G401.6 (cell line): ENCODE results near the gene HNRNPUL1.
A peak's percentile ranks its signal among the peaks of the same experiment; 100 is the strongest.
"Not testable (repeated sequence)": the region's sequence is repeated elsewhere in the genome, so short reads cannot be mapped to it uniquely, and the experiment has no call there.

Source experiments
- FAIRE-seq: peaks from 2 replicates; lab custom pipeline; 2012; peaks lifted over from hg19 to GRCh38; lab: Jason Lieb, UNC

HNRNPUL1 gene

GRCh38 chr19:41278478-41278877 is 14.3 kb downstream of the HNRNPUL1 start:
- FAIRE-seq = no peak

- no peak for FAIRE-seq
Observed at GRCh38 chr19:41288673-41289530, 24.7 kb downstream of the HNRNPUL1 start.

GRCh38 chr19:41289814-41290213 is 25.6 kb downstream of the HNRNPUL1 start:
- not testable (repeated sequence) for FAIRE-seq

GRCh38 chr19:41294393-41294792 is 30.2 kb downstream of the HNRNPUL1 start:
- FAIRE-seq = no peak

- FAIRE-seq = no peak
Observed at GRCh38 chr19:41295499-41295898, 31.3 kb downstream of the HNRNPUL1 start.

- no peak for FAIRE-seq
Observed at GRCh38 chr19:41296433-41296871, 32.3 kb downstream of the HNRNPUL1 start.

GRCh38 chr19:41297628-41298347 is 33.6 kb downstream of the HNRNPUL1 start:
- no peak for FAIRE-seq

- no peak for FAIRE-seq
Observed at GRCh38 chr19:41298348-41298964, 34.3 kb downstream of the HNRNPUL1 start.

DNA sequence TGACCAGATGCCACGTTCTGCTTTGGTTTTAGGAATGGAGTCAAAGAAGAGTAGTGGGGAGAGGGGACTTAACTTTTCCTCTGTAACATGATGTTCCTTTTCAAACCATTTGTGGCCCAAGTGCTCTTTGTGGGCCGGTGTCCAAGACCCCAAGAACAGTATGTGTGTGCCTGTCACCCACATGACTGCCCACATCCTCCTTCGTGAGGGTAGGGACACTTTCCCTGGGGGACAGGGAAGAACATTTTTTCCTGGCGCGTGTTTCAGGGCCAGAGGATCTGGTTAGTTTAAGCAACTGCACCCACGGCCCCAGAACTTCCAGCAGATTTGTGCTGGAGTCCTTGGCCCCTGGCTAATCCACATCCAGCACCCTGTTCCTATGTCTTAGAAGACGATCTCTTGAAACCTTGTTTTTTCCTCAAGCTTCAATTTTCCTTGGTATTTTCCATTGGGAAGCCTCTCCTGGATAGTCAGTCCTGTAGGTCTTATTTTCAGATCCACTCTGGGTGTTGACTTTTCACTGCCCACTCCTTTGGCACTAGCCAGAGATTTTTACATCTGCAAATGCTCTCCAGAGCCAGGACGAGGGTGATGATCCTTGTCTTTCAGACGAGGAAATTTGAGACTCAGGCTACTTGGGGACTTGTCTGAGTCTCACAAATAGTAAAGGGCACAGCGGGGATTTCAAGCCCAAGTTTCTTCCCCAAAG is 35.0 kb downstream of the HNRNPUL1 start:
- no peak for FAIRE-seq

DNA sequence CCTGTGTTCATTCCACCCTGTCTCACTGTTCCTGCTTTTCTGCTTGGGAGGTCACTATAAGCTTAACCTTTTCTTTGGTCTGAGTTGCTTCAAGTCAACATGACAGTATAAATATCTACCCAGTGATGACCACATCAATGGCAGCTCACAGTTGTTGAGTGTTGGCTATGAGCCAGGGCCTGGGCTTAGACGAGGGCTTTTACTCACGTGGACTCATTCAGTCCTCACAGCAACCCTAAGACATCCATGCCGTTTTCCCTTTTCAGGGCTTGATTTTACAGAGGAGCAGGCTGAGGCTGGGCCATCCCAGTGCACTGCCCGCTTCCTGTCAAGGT is 35.5 kb downstream of the HNRNPUL1 start:
- FAIRE-seq = no peak

DNA sequence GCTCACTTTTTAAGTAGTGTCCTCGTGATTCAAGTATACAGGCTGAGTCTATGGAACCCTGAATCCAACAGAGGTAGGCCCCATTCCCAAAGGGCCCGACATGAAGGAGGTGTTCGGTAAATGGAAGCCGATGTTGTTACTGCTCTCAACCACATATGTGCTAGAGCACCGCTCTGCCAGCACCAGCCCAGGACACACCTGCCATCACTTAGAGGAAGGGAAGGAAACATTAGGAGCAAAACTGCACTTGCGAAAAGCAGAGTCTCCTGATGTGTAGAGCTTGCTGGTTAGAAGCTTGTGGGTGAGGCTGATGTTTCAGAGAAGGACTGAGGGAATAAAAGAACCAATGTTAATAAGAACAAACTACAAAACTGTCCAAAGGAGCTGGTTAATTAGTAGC is 36.4 kb downstream of the HNRNPUL1 start:
- FAIRE-seq = no peak

DNA sequence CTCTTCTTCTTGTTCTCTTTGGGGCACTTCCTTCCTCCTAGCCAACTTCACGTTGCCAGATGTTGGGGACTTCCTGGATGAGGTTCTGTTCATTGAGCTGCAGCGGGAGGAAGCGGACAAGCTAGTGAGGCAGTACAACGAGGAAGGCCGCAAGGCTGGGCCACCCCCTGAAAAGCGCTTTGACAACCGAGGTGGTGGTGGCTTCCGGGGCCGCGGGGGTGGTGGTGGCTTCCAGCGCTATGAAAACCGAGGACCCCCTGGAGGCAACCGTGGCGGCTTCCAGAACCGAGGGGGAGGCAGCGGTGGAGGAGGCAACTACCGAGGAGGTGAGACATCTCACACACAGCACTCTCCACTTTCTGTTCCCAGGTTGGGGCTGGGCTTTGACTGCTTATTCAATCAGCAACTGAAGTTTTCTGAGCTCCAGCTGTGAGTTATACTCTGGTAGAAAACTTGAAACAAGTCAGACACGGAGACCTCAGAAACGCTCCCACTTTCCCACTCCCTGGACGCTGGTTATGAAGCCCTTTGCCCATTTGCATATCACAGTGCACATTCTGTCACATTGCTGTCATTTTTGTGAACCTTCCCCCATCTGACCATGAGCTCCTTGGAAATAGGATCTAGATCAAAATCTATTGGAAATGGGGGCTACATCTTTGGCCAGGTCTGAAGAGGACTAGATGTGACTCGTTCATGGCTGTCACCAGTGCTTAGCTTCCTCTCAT is 38.6 kb downstream of the HNRNPUL1 start:
- FAIRE-seq = no peak

DNA sequence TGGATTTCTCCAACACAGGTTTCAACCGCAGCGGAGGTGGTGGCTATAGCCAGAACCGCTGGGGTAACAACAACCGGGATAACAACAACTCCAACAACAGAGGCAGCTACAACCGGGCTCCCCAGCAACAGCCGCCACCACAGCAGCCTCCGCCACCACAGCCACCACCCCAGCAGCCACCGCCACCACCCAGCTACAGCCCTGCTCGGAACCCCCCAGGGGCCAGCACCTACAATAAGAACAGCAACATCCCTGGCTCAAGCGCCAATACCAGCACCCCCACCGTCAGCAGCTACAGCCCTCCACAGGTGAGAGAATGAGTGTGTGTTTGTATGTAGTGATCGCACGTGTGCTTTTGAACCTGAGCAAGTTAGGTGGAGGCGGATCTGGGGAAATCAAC is 39.8 kb downstream of the HNRNPUL1 start:
- no peak for FAIRE-seq

- FAIRE-seq = no peak
Observed at GRCh38 chr19:41304706-41305483, 40.7 kb downstream of the HNRNPUL1 start.

- no peak for FAIRE-seq
Observed at GRCh38 chr19:41305927-41306793, 42.0 kb downstream of the HNRNPUL1 start.

DNA sequence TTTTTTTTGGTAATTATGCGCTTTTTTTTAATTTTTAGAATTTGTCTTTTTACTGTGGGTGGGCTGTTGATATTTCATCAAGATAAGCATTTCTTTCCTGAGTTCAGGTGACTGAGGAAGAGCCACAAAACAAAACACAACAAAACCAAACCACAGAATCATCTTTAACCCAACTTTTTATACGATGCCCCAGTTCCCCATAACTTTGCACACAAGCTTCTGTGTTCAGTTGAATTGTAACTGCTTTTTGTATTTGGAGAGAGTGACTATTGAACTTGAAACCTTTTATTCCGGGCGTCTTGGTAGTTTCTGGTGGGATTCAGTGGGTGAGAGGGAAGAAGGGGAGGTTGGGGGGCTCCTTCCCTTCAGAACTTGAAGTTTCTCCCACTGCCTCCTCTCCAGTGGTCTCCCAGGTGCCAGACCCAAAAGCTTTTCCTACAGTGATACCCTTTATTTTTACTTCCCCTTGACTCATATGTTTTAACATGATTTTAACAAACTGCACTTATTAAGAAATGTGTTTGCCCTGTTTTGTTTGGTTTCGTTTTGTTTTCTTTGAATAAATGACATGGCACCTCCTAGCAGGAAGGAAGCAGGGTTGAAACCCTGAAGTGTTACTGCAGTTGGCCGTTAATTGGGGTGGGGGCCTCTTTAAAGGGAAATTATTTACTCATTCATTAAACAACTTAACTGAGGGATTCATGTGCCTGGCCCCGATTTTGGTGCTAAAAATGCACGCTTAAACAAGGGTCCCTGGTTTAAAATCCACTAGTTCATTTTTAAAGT is 43.1 kb downstream of the HNRNPUL1 start:
- FAIRE-seq = no peak

DNA sequence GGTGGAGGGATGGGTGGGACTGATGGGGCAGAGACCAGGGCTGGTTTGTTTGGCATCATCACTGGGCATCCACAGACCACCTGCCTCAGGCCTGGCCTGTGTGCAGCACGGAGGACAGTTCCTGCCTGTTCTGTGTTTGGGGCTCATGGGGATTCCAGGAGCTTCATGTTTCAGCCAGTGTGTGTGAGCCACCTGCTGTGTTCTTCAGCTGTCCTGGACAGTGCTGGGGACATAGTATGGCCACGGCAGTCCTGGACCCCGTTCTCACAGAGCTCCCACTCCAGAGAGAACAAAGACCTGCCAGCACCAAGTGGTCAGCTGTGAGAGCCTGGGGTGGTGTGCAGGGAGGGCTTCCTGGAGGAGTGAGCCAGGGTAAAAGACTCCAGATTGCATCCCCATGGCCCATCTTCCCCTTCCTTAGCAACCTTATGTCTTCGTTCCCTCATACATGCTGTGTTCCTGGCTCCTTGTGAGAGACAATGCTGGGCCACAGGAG is 43.8 kb downstream of the HNRNPUL1 start:
- no peak for FAIRE-seq

GRCh38 chr19:41308450-41309179 is 44.4 kb downstream of the HNRNPUL1 start:
- peak; percentile 91 for FAIRE-seq
